Skeletal muscle cell (primary cell): Measurements from ENCODE around the gene KIAA1210.
"Not testable (repeated sequence)": the region's sequence is repeated elsewhere in the genome, so short reads cannot be mapped to it uniquely, and the experiment has no call there.

ENCODE experiments used
- DNase-seq: peaks from one replicate; pipeline ENCODE4 v3.0.0-alpha.2; 2010; ENCODE audit warnings: low read depth
- H3K4me3 ChIP-seq: 2 replicates; pipeline ENCODE4 v1.5.1; 2011; ENCODE audit warnings: low read depth, mild to moderate bottlenecking, control low read depth, low read length, moderate library complexity

Gene KIAA1210

GRCh38 chrX:119042996-119043395 is 84.6 kb downstream of the KIAA1210 start:
- no peak for DNase-seq
- H3K4me3 ChIP-seq = no peak overlapping the region

GRCh38 chrX:119042040-119042439 is 85.6 kb downstream of the KIAA1210 start:
- H3K4me3 ChIP-seq = no peak overlapping the region
- DNase-seq = no peak

- no peak overlapping the region for H3K4me3 ChIP-seq
- DNase-seq = peak; percentile 74
These were observed 86.4 kb downstream of the KIAA1210 start for GRCh38 chrX:119041175-119041574.

- DNase-seq = no peak
These were observed 87.2 kb downstream of the KIAA1210 start for GRCh38 chrX:119040432-119040831.

GRCh38 chrX:119036107-119037029 is 91.2 kb downstream of the KIAA1210 start:
- H3K4me3 ChIP-seq = no peak overlapping the region
- DNase-seq = no peak

More at GRCh38 chrX:119040432-119040831, 87.2 kb downstream of the KIAA1210 start:
- no peak overlapping the region for H3K4me3 ChIP-seq

GRCh38 chrX:119030990-119031389 is 96.6 kb downstream of the KIAA1210 start:
- no peak for DNase-seq
- no peak overlapping the region for H3K4me3 ChIP-seq

GRCh38 chrX:119029656-119030055 is 98.0 kb downstream of the KIAA1210 start:
- H3K4me3 ChIP-seq = not testable (repeated sequence)

GRCh38 chrX:119028733-119029330 is 98.8 kb downstream of the KIAA1210 start:
- H3K4me3 ChIP-seq = no peak overlapping the region
- no peak for DNase-seq

More at GRCh38 chrX:119029656-119030055, 98.0 kb downstream of the KIAA1210 start:
- DNase-seq = not testable (repeated sequence)
